Common myeloid progenitor, CD34-positive (primary cell): ENCODE results near the gene IL1R2.
A peak's percentile ranks its signal among the peaks of the same experiment; 100 is the strongest.

Experiments used
- CTCF ChIA-PET: fragments of 350-600 bp; sonication (Branson Sonifier 250); formaldehyde crosslinking; loops from one replicate; lab custom pipeline; 2021; ENCODE audit warnings: antibody characterized with exemption; lab: Charles Lee
- POLR2A ChIA-PET: fragments of 350-600 bp; sonication (Branson Sonifier 250); formaldehyde crosslinking; loops from one replicate; lab custom pipeline; 2021; ENCODE audit warnings: antibody characterized with exemption; lab: Charles Lee
- DNase-seq, 3 donors: peaks; one replicate each; pipeline versions ENCODE4 v3.0.0 to v3.0.0-alpha.2; 2013
- H3K27ac ChIP-seq, 2 experiments: 1 replicate in 1 of 2; 2 replicates in 1 of 2; pipeline ENCODE4 v1.7.0; 2013; ENCODE audit warnings: inconsistent platforms in 2 of 2, low read length in 2 of 2, mild to moderate bottlenecking in 2 of 2, low read depth in 1 of 2, moderate library complexity in 1 of 2; ENCODE audit not compliant: severe bottlenecking in 2 of 2, insufficient read depth in 1 of 2, poor library complexity in 1 of 2
- H3K27me3 ChIP-seq, 5 experiments: replicated peaks in 2 of 5; 1 replicate in 3 of 5; 2 replicates in 2 of 5; pipeline versions ENCODE4 v1.6.1 to v1.7.0; 2013; ENCODE audit warnings: low read length in 4 of 5, mild to moderate bottlenecking in 2 of 5, moderate library complexity in 2 of 5, inconsistent platforms in 1 of 5; ENCODE audit not compliant: insufficient read depth in 5 of 5, control insufficient read depth in 4 of 5
- H3K36me3 ChIP-seq, 4 experiments: 1 replicate in 2 of 4; 2 replicates in 2 of 4; pipeline versions ENCODE4 v1.6.1 to v1.7.0; 2013; ENCODE audit warnings: low read length in 3 of 4, control low read depth in 1 of 4, mild to moderate bottlenecking in 1 of 4; ENCODE audit not compliant: control insufficient read depth in 4 of 4, insufficient read depth in 4 of 4
- H3K4me1 ChIP-seq, 4 experiments: 1 replicate in 3 of 4; 2 replicates in 1 of 4; pipeline versions ENCODE4 v1.6.1 to v1.7.1; 2013; ENCODE audit warnings: low read length in 3 of 4, mild to moderate bottlenecking in 3 of 4, control low read depth in 1 of 4, inconsistent platforms in 1 of 4, moderate library complexity in 1 of 4; ENCODE audit not compliant: control insufficient read depth in 4 of 4, insufficient read depth in 4 of 4; ENCODE audit errors: control extremely low read depth in 1 of 4
- H3K4me3 ChIP-seq, 7 experiments: 1 replicate in 4 of 7; 2 replicates in 3 of 7; pipeline versions ENCODE4 v1.5.1 to v1.7.0; 2013; ENCODE audit warnings: mild to moderate bottlenecking in 7 of 7, low read length in 6 of 7, moderate library complexity in 6 of 7, inconsistent platforms in 2 of 7, low read depth in 2 of 7, control low read depth in 1 of 7; ENCODE audit not compliant: insufficient read depth in 4 of 7, control insufficient read depth in 1 of 7; ENCODE audit errors: extremely low read depth in 1 of 7
- H3K9me3 ChIP-seq, 5 experiments: 1 replicate in 4 of 5; 2 replicates in 1 of 5; pipeline versions ENCODE4 v1.6.1 to v1.7.1; 2013; ENCODE audit warnings: low read length in 4 of 5, mild to moderate bottlenecking in 2 of 5, inconsistent platforms in 1 of 5, low read depth in 1 of 5, moderate library complexity in 1 of 5; ENCODE audit not compliant: control insufficient read depth in 4 of 5, insufficient read depth in 2 of 5; ENCODE audit errors: control extremely low read depth in 1 of 5
- WGBS: methylation state at CpG from one replicate; pipeline ENCODE4 v1.1.5; 2013; ENCODE audit not compliant: insufficient coverage; 5-methylcytosine and 5-hydroxymethylcytosine counted together

Gene IL1R2

GRCh38 chr2:102015399-102015798, 23.6 kb downstream of the IL1R2 start:
- ChIA-PET CTCF (interaction anchor here (1.0 to 3.5 kb wide), 6 partner anchors 9 to 444 kb away, joined by 3 to 13 read pairs (median 4); no protein-coding TSS in a partner anchor), POLR2A (no interaction called here)
- Histone ChIP-seq H3K4me1 (peaks cover 0 to 12% (median 7%) of the 10 kb centered on the region in 4 experiments), H3K27me3 (no peaks in the 10 kb centered on the region), H3K4me3 (no peak overlapping the region), H3K9me3 (no peaks in the 10 kb centered on the region), H3K36me3 (no peaks in the 10 kb centered on the region), H3K27ac (no peak overlapping the region)
- no peak for DNase-seq
- 100% methylated on average over 2 of the region's 5 CpGs for WGBS

DNA sequence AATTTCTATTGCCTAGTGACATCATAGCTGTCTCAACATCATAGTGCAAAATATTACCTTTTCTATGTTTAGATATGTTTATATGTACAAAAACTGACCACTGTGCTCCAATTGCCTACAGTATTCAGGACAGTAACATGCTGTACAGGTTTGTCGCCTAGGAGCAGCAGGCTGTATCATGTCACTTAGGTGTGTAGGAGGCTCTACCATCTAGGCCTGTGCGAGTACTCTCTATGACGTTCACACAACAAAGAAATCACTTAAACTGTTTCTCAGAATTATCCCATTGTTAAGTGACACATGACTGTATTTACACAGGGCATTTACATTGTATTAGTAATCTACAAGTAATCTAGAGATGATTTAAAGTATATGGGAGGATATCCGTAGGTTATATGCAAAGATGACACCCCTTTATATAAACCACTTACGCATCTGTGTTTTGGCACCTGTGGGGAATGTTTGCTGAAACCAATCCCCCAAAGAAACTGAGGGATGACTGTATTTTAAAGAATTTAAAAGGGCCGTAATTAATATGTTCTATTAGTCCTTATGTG, 24.7 kb downstream of the IL1R2 start:
- CTCF ChIA-PET = interaction anchor here (1.0 to 3.5 kb wide), 7 partner anchors 10 to 442 kb away, joined by 3 to 13 read pairs (median 4); no protein-coding TSS in a partner anchor
- Histone ChIP-seq H3K27ac (no peak overlapping the region), H3K36me3 (no peaks in the 10 kb centered on the region), H3K4me3 (no peak overlapping the region), H3K4me1 (peaks cover 0 to 3% (median under 1%) of the 10 kb centered on the region in 4 experiments), H3K9me3 (no peaks in the 10 kb centered on the region), H3K27me3 (no peaks in the 10 kb centered on the region)
- POLR2A ChIA-PET = no interaction called here
- no peak for DNase-seq
- 92% methylated on average over 2 of the region's 6 CpGs for WGBS

GRCh38 chr2:102018823-102019445, 27.2 kb downstream of the IL1R2 start:
- H3K9me3 ChIP-seq = no peaks in the 10 kb centered on the region
- H3K4me1 ChIP-seq = peaks cover 0 to 3% (median 0%) of the 10 kb centered on the region in 4 experiments
- no peak overlapping the region for H3K4me3 ChIP-seq
- ChIA-PET CTCF (interaction anchor here (1.3 to 3.0 kb wide), 9 partner anchors 13 to 433 kb away, joined by 3 to 47 read pairs (median 7); no protein-coding TSS in a partner anchor), POLR2A (no interaction called here)
- 88% methylated on average over 3 of the region's 8 CpGs for WGBS
- no peak overlapping the region for H3K27ac ChIP-seq
- no peaks in the 10 kb centered on the region for H3K27me3 ChIP-seq
- H3K36me3 ChIP-seq = no peaks in the 10 kb centered on the region
- DNase-seq = no peak

- DNase-seq = peak; percentile 74 to 84 (median 80)
- 11% methylated on average over 15 of the region's 18 CpGs for WGBS
- Histone ChIP-seq H3K4me1 (peaks cover 0 to 4% (median 1%) of the 10 kb centered on the region in 4 experiments), H3K27me3 (no peaks in the 10 kb centered on the region), H3K9me3 (no peaks in the 10 kb centered on the region), H3K27ac (no peak overlapping the region), H3K36me3 (no peaks in the 10 kb centered on the region), H3K4me3 (no peak overlapping the region)
- CTCF ChIA-PET = interaction anchor here (0.6 to 3.0 kb wide), 40 partner anchors 9 to 433 kb away, joined by 3 to 47 read pairs (median 4); no protein-coding TSS in a partner anchor
- POLR2A ChIA-PET = no interaction called here
Measured at GRCh38 chr2:102020596-102021170, 28.9 kb downstream of the IL1R2 start.

DNA sequence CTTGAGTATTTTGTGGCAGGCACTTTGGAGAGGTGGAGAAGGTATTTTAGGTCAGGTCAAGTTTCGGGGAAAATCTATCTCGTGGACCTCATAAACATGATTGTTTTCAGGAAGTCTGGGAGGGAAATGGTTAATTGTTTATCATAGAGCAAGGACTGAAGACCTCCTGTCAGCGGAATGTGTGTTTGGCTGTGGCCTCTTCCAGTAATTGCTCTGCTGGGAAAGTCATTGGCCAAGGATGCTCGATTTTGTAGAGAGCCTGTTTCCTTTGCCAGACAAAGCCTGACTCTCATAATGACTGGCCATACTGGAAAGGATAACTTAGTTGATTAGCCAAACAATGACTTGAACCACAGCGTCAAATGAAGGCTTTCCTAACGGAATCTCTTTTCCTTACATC, 30.0 kb downstream of the IL1R2 start:
- WGBS = 91% methylated on average over 6 of the region's 6 CpGs

GRCh38 chr2:102022884-102023539, 31.3 kb downstream of the IL1R2 start:
- no peaks in the 10 kb centered on the region for H3K27me3 ChIP-seq
- no peak overlapping the region for H3K4me3 ChIP-seq
- H3K4me1 ChIP-seq = peaks cover 0 to 9% (median 3%) of the 10 kb centered on the region in 4 experiments
- no peaks in the 10 kb centered on the region for H3K9me3 ChIP-seq
- DNase-seq = no peak
- 100% methylated on average over 3 of the region's 4 CpGs for WGBS
- no peak overlapping the region for H3K27ac ChIP-seq
- ChIA-PET CTCF (interaction anchor here (1.0 kb wide), 1 partner anchor 51 kb away, joined by 4 read pairs; no protein-coding TSS in a partner anchor), POLR2A (no interaction called here)
- no peaks in the 10 kb centered on the region for H3K36me3 ChIP-seq

More for the DNA sequence above, 30.0 kb downstream of the IL1R2 start:
- no peaks in the 10 kb centered on the region for H3K9me3 ChIP-seq
- ChIA-PET POLR2A (no interaction called here), CTCF (interaction anchor here (1.4 to 3.0 kb wide), 4 partner anchors 135 to 219 kb away, joined by 4 to 47 read pairs (median 24); no protein-coding TSS in a partner anchor)
- no peaks in the 10 kb centered on the region for H3K27me3 ChIP-seq
- no peaks in the 10 kb centered on the region for H3K36me3 ChIP-seq
- H3K27ac ChIP-seq = no peak overlapping the region
- no peak for DNase-seq
- H3K4me3 ChIP-seq = no peak overlapping the region
- H3K4me1 ChIP-seq = peaks cover 0 to 4% (median 1%) of the 10 kb centered on the region in 4 experiments
